ENCODE measurements around the gene ZBTB20. TPM values are rescaled to one million over a fixed set of nuclear protein-coding genes. Genes with fewer than 3 reads are reported as not detected.
"Not testable (repeated sequence)": the region's sequence is repeated elsewhere in the genome, so short reads cannot be mapped to it uniquely, and the experiment has no call there.

The ZBTB20 gene
- total and polyA plus RNA-seq, 8 donors: 0.15 to 149 (median 38.5) TPM

DNA sequence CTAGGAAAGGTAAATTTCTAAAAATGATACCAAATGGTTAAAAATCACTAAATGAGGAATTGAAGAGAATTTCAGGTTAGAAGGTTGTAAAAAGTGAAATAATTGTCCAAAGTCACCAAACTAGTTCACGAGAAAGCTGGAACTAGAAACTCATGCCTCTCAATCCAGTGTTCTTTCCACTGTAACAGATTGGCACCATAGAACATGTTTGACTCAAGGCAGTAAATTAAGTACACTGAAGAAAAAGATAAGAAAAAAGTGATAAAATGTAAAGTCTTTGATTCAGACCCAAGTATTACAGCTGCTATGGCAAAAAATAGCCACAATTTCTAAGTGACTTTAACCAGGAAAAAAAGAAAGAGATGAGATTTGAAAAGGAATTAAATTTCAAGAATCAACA lies 26.5 kb downstream of the ZBTB20 start:
- Histone ChIP-seq H3K4me3 (no peak overlapping the region), H3K27me3 (no peaks in the 10 kb centered on the region), H3K4me1 (no peaks in the 10 kb centered on the region), H3K27ac (no peak overlapping the region), H3K36me3 (no peaks in the 10 kb centered on the region), H3K9me3 (no peaks in the 10 kb centered on the region)
- intact Hi-C loops (cut with DNase I; ENCODE audit: low total_unique reads): no loop called here
- DNase-seq: no peak
- WGBS, 5 donors: 33 to 79% (median 51%) methylated on average over 1 of the region's 1 CpG
- TF ChIP-seq POLR2AphosphoS5 (IDR thresholded peaks at IDR 0.05) (no peak), EP300 (IDR thresholded peaks at IDR 0.05) (no peak), POLR2A (IDR thresholded peaks at IDR 0.05) (no peak)
- TF ChIP-seq, protein P1, sequence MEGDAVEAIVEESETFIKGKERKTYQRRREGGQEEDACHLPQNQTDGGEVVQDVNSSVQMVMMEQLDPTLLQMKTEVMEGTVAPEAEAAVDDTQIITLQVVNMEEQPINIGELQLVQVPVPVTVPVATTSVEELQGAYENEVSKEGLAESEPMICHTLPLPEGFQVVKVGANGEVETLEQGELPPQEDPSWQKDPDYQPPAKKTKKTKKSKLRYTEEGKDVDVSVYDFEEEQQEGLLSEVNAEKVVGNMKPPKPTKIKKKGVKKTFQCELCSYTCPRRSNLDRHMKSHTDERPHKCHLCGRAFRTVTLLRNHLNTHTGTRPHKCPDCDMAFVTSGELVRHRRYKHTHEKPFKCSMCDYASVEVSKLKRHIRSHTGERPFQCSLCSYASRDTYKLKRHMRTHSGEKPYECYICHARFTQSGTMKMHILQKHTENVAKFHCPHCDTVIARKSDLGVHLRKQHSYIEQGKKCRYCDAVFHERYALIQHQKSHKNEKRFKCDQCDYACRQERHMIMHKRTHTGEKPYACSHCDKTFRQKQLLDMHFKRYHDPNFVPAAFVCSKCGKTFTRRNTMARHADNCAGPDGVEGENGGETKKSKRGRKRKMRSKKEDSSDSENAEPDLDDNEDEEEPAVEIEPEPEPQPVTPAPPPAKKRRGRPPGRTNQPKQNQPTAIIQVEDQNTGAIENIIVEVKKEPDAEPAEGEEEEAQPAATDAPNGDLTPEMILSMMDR (IDR thresholded peaks at IDR 0.05): no peak

DNA sequence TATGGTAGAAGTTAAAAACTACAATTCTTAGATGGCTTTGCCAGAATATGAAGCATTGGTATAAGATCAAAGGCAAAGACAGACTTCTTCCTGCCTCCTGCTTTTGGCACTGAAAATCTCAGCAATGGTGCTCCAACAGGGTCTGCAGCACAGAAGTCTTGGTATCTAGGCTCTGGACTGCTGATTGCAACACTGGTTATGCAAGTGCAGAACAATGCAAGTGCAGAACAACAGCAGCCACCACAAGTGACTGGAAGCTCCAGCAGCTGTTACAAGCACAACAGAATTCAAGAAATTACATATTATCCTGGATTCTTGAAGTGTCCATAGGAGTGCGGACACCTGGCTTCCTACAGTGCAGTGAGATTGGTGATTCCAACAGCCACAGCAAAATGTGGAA lies 33.7 kb downstream of the ZBTB20 start:
- Histone ChIP-seq H3K4me1 (peaks cover 0 to 11% (median 4%) of the 10 kb centered on the region in 4 donors), H3K27ac (no peak overlapping the region), H3K4me3 (no peak overlapping the region), H3K27me3 (no peaks in the 10 kb centered on the region), H3K36me3 (peaks cover 0 to 5% (median 0%) of the 10 kb centered on the region in 4 donors), H3K9me3 (no peaks in the 10 kb centered on the region)
- 80 to 100% (median 100%) methylated on average over 1 of the region's 1 CpG for WGBS, 5 donors
- intact Hi-C loops (cut with DNase I; ENCODE audit: low total_unique reads): no loop called here
- TF ChIP-seq EP300 (IDR thresholded peaks at IDR 0.05): no peak
- TF ChIP-seq POLR2AphosphoS5 (IDR thresholded peaks at IDR 0.05): no peak
- no peak for TF ChIP-seq POLR2A (IDR thresholded peaks at IDR 0.05)
- TF ChIP-seq, protein P1 (IDR thresholded peaks at IDR 0.05): no peak
- DNase-seq: no peak

DNA sequence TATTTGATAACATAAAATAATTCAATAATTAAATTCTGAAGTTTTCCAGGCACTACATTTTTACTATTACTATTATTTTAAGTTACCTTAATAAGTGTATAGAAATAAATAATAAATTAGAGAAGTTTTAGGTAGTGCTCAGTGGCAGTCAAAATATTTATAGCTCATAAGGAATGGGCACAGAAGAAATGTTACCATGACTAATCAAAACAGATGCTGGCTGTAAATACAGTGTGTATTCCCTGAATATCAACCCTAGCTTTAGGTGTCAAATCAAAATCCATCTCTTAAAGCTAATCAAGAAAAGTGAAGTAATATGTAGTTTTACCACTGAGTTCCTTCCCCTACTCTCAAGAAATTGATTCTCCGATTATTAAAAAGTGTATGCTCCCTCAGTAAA lies 35.5 kb downstream of the ZBTB20 start:
- intact Hi-C loops (cut with DNase I; ENCODE audit: low total_unique reads): no loop called here
- WGBS, 5 donors: 94 to 100% (median 97%) methylated on average over 1 of the region's 1 CpG
- peaks cover 0 to 11% (median 4%) of the 10 kb centered on the region in 4 donors for H3K4me1 ChIP-seq
- no peaks in the 10 kb centered on the region for H3K27me3 ChIP-seq
- TF ChIP-seq, protein P1 (IDR thresholded peaks at IDR 0.05): no peak
- no peak for TF ChIP-seq POLR2A (IDR thresholded peaks at IDR 0.05)
- H3K27ac ChIP-seq: no peak overlapping the region
- DNase-seq: no peak
- H3K4me3 ChIP-seq: no peak overlapping the region
- H3K9me3 ChIP-seq: no peaks in the 10 kb centered on the region
- peaks cover 0 to 10% (median 6%) of the 10 kb centered on the region in 4 donors for H3K36me3 ChIP-seq

DNA sequence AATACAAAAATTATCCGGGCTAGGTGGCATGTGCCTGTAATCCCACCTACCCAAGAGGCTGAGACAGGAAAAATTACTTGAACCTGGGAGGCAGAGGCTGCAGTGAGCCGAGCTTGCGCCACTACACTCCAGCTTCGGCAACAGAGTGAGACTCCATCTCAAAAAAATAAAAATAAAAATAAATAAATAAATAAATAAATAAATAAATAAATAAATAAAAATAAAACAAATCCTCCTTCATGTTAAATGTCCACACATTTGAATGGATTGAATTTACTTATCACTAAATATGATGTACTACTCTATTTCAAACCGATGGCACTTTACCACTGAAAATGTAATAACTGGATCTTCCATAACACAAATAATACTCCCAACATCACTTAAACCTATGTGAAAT lies 36.3 kb downstream of the ZBTB20 start:
- intact Hi-C loops (cut with DNase I; ENCODE audit: low total_unique reads): no loop called here
- TF ChIP-seq, protein P1 (IDR thresholded peaks at IDR 0.05): no peak
- TF ChIP-seq POLR2AphosphoS5 (IDR thresholded peaks at IDR 0.05) (no peak), POLR2A (IDR thresholded peaks at IDR 0.05) (no peak), EP300 (IDR thresholded peaks at IDR 0.05) (no peak)
- Histone ChIP-seq H3K27ac (no peak overlapping the region), H3K27me3 (no peaks in the 10 kb centered on the region), H3K4me3 (no peak overlapping the region), H3K36me3 (peaks cover 0 to 10% (median 6%) of the 10 kb centered on the region in 4 donors), H3K4me1 (peaks cover 0 to 11% (median 4%) of the 10 kb centered on the region in 4 donors), H3K9me3 (no peaks in the 10 kb centered on the region)
- no peak for DNase-seq
- 93 to 99% (median 97%) methylated on average over 5 of the region's 5 CpGs for WGBS, 5 donors

DNA sequence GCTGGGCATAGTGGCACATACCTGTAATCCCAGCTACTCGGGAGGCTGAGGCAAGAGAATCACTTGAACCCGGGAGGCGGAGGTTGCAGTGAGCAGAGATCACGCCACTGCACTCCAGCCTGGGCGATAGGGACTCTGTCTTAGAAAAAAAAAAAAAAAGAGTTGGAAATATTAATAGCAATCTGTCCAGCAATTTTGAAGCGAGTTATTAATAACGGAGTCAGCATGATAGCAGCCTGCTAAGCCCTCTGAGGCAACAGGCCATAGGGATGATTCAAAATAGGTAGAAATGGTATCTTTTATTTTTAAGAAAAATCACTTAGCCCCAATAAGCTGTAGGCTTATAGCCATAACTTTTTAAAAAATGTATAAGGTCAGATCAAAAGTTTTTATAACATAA lies 37.0 kb downstream of the ZBTB20 start:
- H3K4me3 ChIP-seq; H3K27ac ChIP-seq; intact Hi-C loops (cut with DNase I; ENCODE audit: low total_unique reads); DNase-seq; H3K27me3 ChIP-seq; H3K9me3 ChIP-seq: not testable (repeated sequence)
- peaks cover 0 to 10% (median 6%) of the 10 kb centered on the region in 4 donors for H3K36me3 ChIP-seq
- peaks cover 0 to 11% (median 4%) of the 10 kb centered on the region in 4 donors for H3K4me1 ChIP-seq
- WGBS, 5 donors: 91 to 99% (median 97%) methylated on average over 7 of the region's 7 CpGs

All from stomach (tissue), 9 donors.